H1 (cell line): ENCODE data around the gene HACD2. TPM values are rescaled to one million over a fixed set of nuclear protein-coding genes. Genes with fewer than 3 reads are reported as not detected.

Experiments
- SAP30 ChIP-seq: fragments of 300-600 bp; sonication (generic); IDR thresholded peaks from 2 replicates; pipeline ENCODE4 v1.7.1; 2012; ENCODE audit warnings: low read length, moderate library complexity, mild to moderate bottlenecking, inconsistent platforms; ENCODE audit not compliant: insufficient read depth, insufficient replicate concordance
- SIN3A ChIP-seq, 2 experiments: IDR thresholded peaks in 1 of 2; conservative IDR thresholded peaks in 1 of 2; 2 replicates each; pipeline ENCODE4 v1.6.1; 2011 to 2012; ENCODE audit warnings: low read length in 2 of 2, improper control_type of control experiment in 1 of 2, low read depth in 1 of 2, mild to moderate bottlenecking in 1 of 2
- SIRT6 ChIP-seq: IDR thresholded peaks from one replicate; pipeline ENCODE4 v1.7.1; 2012; ENCODE audit warnings: low read length, inconsistent platforms
- SIX5 ChIP-seq: IDR thresholded peaks from 2 replicates; pipeline ENCODE4 v1.6.1; 2011; ENCODE audit warnings: mild to moderate bottlenecking, low read depth, low read length
- SP1 ChIP-seq: IDR thresholded peaks from 2 replicates; pipeline ENCODE4 v1.6.1; 2011; ENCODE audit warnings: low read depth, low read length
- SUZ12 ChIP-seq: fragments of 200-600 bp; sonication (generic); IDR thresholded peaks from 2 replicates; pipeline ENCODE4 v1.6.1; 2012; ENCODE audit warnings: mild to moderate bottlenecking, inconsistent platforms, low read length, moderate library complexity, mixed read lengths
- polyA plus RNA-seq, 7 experiments: library from polyadenylated mRNA; depleted of rRNA in 3 of 7; stranded (reverse) in 5 of 7; unstranded in 2 of 7; fragments of >200 nt in 5 of 7; fragments of 200-250 nt in 2 of 7; gene quantifications; 1 replicate in 5 of 7; 2 replicates in 1 of 7; 4 replicates in 1 of 7; pipeline versions ENCODE4 v1.2.1 to v1.2.3, GENCODE V29; 2011 to 2013; ENCODE audit warnings: missing spikeins in 2 of 7, mixed read lengths in 2 of 7
- total RNA-seq: library from RNA; stranded (reverse); fragmentation: NEBNext Ultra II Directional; extraction: Animal tissue kit (Norgen Biotek cat#: 25700); gene quantifications from 2 replicates; pipeline ENCODE4 v1.2.1, GENCODE V29; 2021

Gene HACD2
- total and polyA plus RNA-seq, 2 of the 8 experiments (the other 6 are each of a cell fraction or from before 2014, with no cell fraction given), result 24.9 to 31.2 TPM

- TF ChIP-seq SIN3A (conservative IDR thresholded peaks at IDR 0.05 in 1 of 2, IDR thresholded peaks at IDR 0.05 in 1 of 2; ENCODE audit: low read depth in 1 of 2, low read length in 2 of 2), result no peak
- TF ChIP-seq SAP30, result no peak
- no peak for TF ChIP-seq SUZ12
- no peak for TF ChIP-seq SP1
- TF ChIP-seq SIRT6, result no peak
- no peak for TF ChIP-seq SIX5
Observed at GRCh38 chr3:123478314-123478713, 106.5 kb downstream of the HACD2 start (continued).
